SHP77 (cell line): ENCODE results near the gene ADD2.
"Not testable (repeated sequence)": the region's sequence is repeated elsewhere in the genome, so short reads cannot be mapped to it uniquely, and the experiment has no call there.

Source experiments
- DNase-seq, 2 experiments: peaks; one replicate each; lab custom pipeline; 2025; lab: John Stamatoyannopoulos, UW

Gene ADD2

GRCh38 chr2:70641263-70641784 is 126.7 kb downstream of the ADD2 start:
- no peak for DNase-seq

- no peak for DNase-seq
These were observed 128.1 kb downstream of the ADD2 start for GRCh38 chr2:70639841-70640436.

- DNase-seq, result no peak
These were observed 129.4 kb downstream of the ADD2 start for GRCh38 chr2:70638561-70638960.

GRCh38 chr2:70633508-70633907 is 134.5 kb downstream of the ADD2 start:
- DNase-seq, result no peak

GRCh38 chr2:70632966-70633365 is 135.0 kb downstream of the ADD2 start:
- no peak for DNase-seq

GRCh38 chr2:70632388-70632787 is 135.6 kb downstream of the ADD2 start:
- DNase-seq, result no peak

GRCh38 chr2:70630761-70631160 is 137.2 kb downstream of the ADD2 start:
- no peak for DNase-seq

GRCh38 chr2:70627211-70627898 is 140.6 kb downstream of the ADD2 start:
- peak; percentile 58 to 66 for DNase-seq

- peak in 1 of 2 experiments; percentile 2 for DNase-seq
These were observed 141.6 kb downstream of the ADD2 start for GRCh38 chr2:70626254-70626990.

- DNase-seq, result not testable (repeated sequence)
These were observed 146.5 kb downstream of the ADD2 start for GRCh38 chr2:70621536-70621935.

GRCh38 chr2:70620020-70620419 is 148.0 kb downstream of the ADD2 start:
- no peak for DNase-seq

GRCh38 chr2:70619167-70619566 is 148.8 kb downstream of the ADD2 start:
- DNase-seq, result no peak

- peak; percentile 11 to 34 for DNase-seq
These were observed 151.8 kb downstream of the ADD2 start for GRCh38 chr2:70616168-70616694.

GRCh38 chr2:70615222-70615621 is 152.8 kb downstream of the ADD2 start:
- no peak for DNase-seq

GRCh38 chr2:70613521-70613920 is 154.5 kb downstream of the ADD2 start:
- no peak for DNase-seq

GRCh38 chr2:70612574-70612973 is 155.4 kb downstream of the ADD2 start:
- no peak for DNase-seq

- DNase-seq, result no peak
These were observed 159.6 kb downstream of the ADD2 start for GRCh38 chr2:70608373-70608772.

GRCh38 chr2:70607121-70607561 is 160.9 kb downstream of the ADD2 start:
- DNase-seq, result no peak
